Testis (tissue), 2 donors: ENCODE measurements around the gene POLR1E.

Experiments
- POLR2A ChIP-seq: fragments of 450-650 bp; IDR thresholded peaks from one replicate; pipeline ENCODE4 v1.6.1; 2017; ENCODE audit warnings: antibody characterized with exemption, mild to moderate bottlenecking, moderate library complexity
- TF ChIP-seq, protein P1 (sequence below), 3 experiments: fragments of 450-650 bp in 2 of 3; fragments of 200-600 bp in 1 of 3; sonication (generic) in 1 of 3; IDR thresholded peaks; one replicate each; pipeline ENCODE4 v1.5.1; 2016 to 2019; ENCODE audit warnings: antibody characterized with exemption in 3 of 3, mild to moderate bottlenecking in 2 of 3, moderate library complexity in 1 of 3

GRCh38 chr9:37452611-37453010 lies 33.1 kb upstream of the POLR1E start:
- TF ChIP-seq, protein P1, sequence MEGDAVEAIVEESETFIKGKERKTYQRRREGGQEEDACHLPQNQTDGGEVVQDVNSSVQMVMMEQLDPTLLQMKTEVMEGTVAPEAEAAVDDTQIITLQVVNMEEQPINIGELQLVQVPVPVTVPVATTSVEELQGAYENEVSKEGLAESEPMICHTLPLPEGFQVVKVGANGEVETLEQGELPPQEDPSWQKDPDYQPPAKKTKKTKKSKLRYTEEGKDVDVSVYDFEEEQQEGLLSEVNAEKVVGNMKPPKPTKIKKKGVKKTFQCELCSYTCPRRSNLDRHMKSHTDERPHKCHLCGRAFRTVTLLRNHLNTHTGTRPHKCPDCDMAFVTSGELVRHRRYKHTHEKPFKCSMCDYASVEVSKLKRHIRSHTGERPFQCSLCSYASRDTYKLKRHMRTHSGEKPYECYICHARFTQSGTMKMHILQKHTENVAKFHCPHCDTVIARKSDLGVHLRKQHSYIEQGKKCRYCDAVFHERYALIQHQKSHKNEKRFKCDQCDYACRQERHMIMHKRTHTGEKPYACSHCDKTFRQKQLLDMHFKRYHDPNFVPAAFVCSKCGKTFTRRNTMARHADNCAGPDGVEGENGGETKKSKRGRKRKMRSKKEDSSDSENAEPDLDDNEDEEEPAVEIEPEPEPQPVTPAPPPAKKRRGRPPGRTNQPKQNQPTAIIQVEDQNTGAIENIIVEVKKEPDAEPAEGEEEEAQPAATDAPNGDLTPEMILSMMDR (IDR thresholded peaks at IDR 0.05) = no peak
- no peak for TF ChIP-seq POLR2A
